SK-N-SH (cell line): ENCODE results near the gene PLA2G6. TPM values are rescaled to one million over a fixed set of nuclear protein-coding genes. Genes with fewer than 3 reads are reported as not detected.

Source experiments
- CTCF ChIA-PET: fragments of 300-600, 350-600 bp; formaldehyde crosslinking; extraction: SDS; loops from one replicate; lab custom pipeline; 2021; lab: Yijun Ruan, JAX
- POLR2A ChIA-PET: fragments of 350-600 bp; sonication (Branson Sonifier 250); formaldehyde crosslinking; extraction: SDS; loops from one replicate; lab custom pipeline; 2020; ENCODE audit warnings: antibody characterized with exemption, inconsistent platforms; lab: Yijun Ruan, JAX
- DNase-seq: peaks from one replicate; pipeline ENCODE4 v3.0.0; 2012
- H2AFZ ChIP-seq: fragments of 200-600 bp; sonication (generic); 2 replicates; pipeline ENCODE4 v1.8.1; 2016; ENCODE audit warnings: antibody characterized with exemption, mild to moderate bottlenecking, low read depth
- H3F3A ChIP-seq: fragments of 200-600 bp; sonication (generic); replicated peaks from 2 replicates; pipeline ENCODE3; 2016; ENCODE audit warnings: antibody characterized with exemption, mild to moderate bottlenecking; ENCODE audit not compliant: insufficient read depth
- H3K27ac ChIP-seq, 2 experiments: fragments of 200-500 bp in 1 of 2; fragments of 200-600 bp in 1 of 2; sonication (Bioruptor generic) in 1 of 2; sonication (generic), shearing (Covaris generic) in 1 of 2; 2 replicates each; pipeline versions ENCODE4 v1.5.1 to v1.6.1; 2014 to 2016; ENCODE audit warnings: low read depth in 2 of 2, inconsistent platforms in 1 of 2, low read length in 1 of 2, mild to moderate bottlenecking in 1 of 2, mixed read lengths in 1 of 2
- H3K27me3 ChIP-seq: fragments of 200-600 bp; sonication (generic), shearing (Covaris generic); 2 replicates; pipeline ENCODE4 v1.6.1; 2016; ENCODE audit warnings: mixed run types; ENCODE audit not compliant: insufficient read depth
- H3K36me3 ChIP-seq, 2 experiments: fragments of 200-500 bp in 1 of 2; fragments of 200-600 bp in 1 of 2; sonication (Bioruptor generic) in 1 of 2; sonication (generic) in 1 of 2; replicated peaks in 1 of 2; 2 replicates each; pipeline versions ENCODE3 to v1.5.1; 2014 to 2016; ENCODE audit warnings: low read length in 1 of 2, mild to moderate bottlenecking in 1 of 2; ENCODE audit not compliant: insufficient read depth in 2 of 2, control insufficient read depth in 1 of 2
- H3K4me1 ChIP-seq, 2 experiments: fragments of 200-500 bp in 1 of 2; fragments of 200-600 bp in 1 of 2; sonication (Bioruptor generic) in 1 of 2; sonication (generic), shearing (Covaris generic) in 1 of 2; 2 replicates each; pipeline versions ENCODE4 v1.5.1 to v1.6.1; 2014 to 2016; ENCODE audit warnings: low read depth in 1 of 2, low read length in 1 of 2, mixed run types in 1 of 2; ENCODE audit not compliant: insufficient read depth in 2 of 2, control insufficient read depth in 1 of 2
- H3K4me2 ChIP-seq: fragments of 200-600 bp; sonication (generic), shearing (Covaris generic); 2 replicates; pipeline ENCODE4 v1.6.1; 2017; ENCODE audit warnings: mixed run types
- H3K4me3 ChIP-seq, 2 experiments: fragments of 200-500 bp in 1 of 2; fragments of 200-600 bp in 1 of 2; sonication (Bioruptor generic) in 1 of 2; sonication (generic), shearing (Covaris generic) in 1 of 2; 2 replicates each; pipeline versions ENCODE4 v1.5.1 to v1.8.1; 2014 to 2016; ENCODE audit warnings: low read depth in 2 of 2, inconsistent platforms in 1 of 2, low read length in 1 of 2, mild to moderate bottlenecking in 1 of 2, mixed read lengths in 1 of 2, moderate library complexity in 1 of 2
- H3K79me2 ChIP-seq: fragments of 200-600 bp; sonication (generic); 2 replicates; pipeline ENCODE4 v1.8.1; 2017; ENCODE audit warnings: mild to moderate bottlenecking; ENCODE audit not compliant: insufficient read depth
- H3K9ac ChIP-seq: fragments of 200-600 bp; sonication (generic); 2 replicates; pipeline ENCODE4 v1.6.1; 2017; ENCODE audit warnings: mixed run types
- H3K9me2 ChIP-seq: fragments of 200-600 bp; sonication (generic); 2 replicates; pipeline ENCODE4 v1.6.1; 2017; ENCODE audit warnings: mixed run types
- H3K9me3 ChIP-seq: fragments of 200-600 bp; sonication (generic); 2 replicates; pipeline ENCODE4 v1.6.1; 2017; ENCODE audit warnings: mixed run types, mild to moderate bottlenecking, moderate library complexity
- H4K20me1 ChIP-seq: fragments of 200-600 bp; sonication (generic); 2 replicates; pipeline ENCODE4 v1.6.1; 2017; ENCODE audit warnings: mild to moderate bottlenecking, mixed run types; ENCODE audit not compliant: insufficient read depth
- EP300 ChIP-seq, 2 experiments: IDR thresholded peaks; 2 replicates each; pipeline versions ENCODE4 v1.4.0 to v1.6.1; 2012; ENCODE audit warnings: borderline replicate concordance in 1 of 2, low read depth in 1 of 2, low read length in 1 of 2
- FOXJ3 ChIP-seq: sonication (generic); formaldehyde crosslinking; IDR thresholded peaks from 2 replicates; pipeline ENCODE4 v1.5.1; 2020; ENCODE audit warnings: mild to moderate bottlenecking, missing genetic modification reagents
- GABPA ChIP-seq: IDR thresholded peaks from 2 replicates; pipeline ENCODE4 v1.4.0; 2012; ENCODE audit warnings: low read depth, mild to moderate bottlenecking
- JUND ChIP-seq: IDR thresholded peaks from 2 replicates; pipeline ENCODE4 v1.4.0; 2012
- MXI1 ChIP-seq: IDR thresholded peaks from 2 replicates; pipeline ENCODE4 v1.6.1; 2012; ENCODE audit warnings: mild to moderate bottlenecking, low read depth, low read length, improper control_type of control experiment
- NFIC ChIP-seq: IDR thresholded peaks from 2 replicates; pipeline ENCODE4 v1.4.0; 2012; ENCODE audit warnings: borderline replicate concordance
- POLR2AphosphoS5 ChIP-seq: IDR thresholded peaks from 2 replicates; pipeline ENCODE4 v1.6.1; 2012; ENCODE audit warnings: low read depth, low read length
- RCOR1 ChIP-seq: fragments of 150-350 bp; IDR thresholded peaks from 2 replicates; pipeline ENCODE4 v1.6.1; 2017; ENCODE audit warnings: antibody characterized with exemption, low read length
- RFX5 ChIP-seq: IDR thresholded peaks from 2 replicates; pipeline ENCODE4 v1.6.1; 2012; ENCODE audit warnings: mild to moderate bottlenecking, improper control_type of control experiment, low read length
- RXRA ChIP-seq: IDR thresholded peaks from 2 replicates; pipeline ENCODE4 v1.4.0; 2012; ENCODE audit warnings: low read depth, mild to moderate bottlenecking, borderline replicate concordance
- SMC3 ChIP-seq: IDR thresholded peaks from 2 replicates; pipeline ENCODE4 v1.6.1; 2012; ENCODE audit warnings: low read depth, low read length, improper control_type of control experiment
- TCF12 ChIP-seq: IDR thresholded peaks from 2 replicates; pipeline ENCODE4 v1.4.0; 2012
- TEAD4 ChIP-seq: IDR thresholded peaks from 2 replicates; pipeline ENCODE4 v1.4.0; 2012; ENCODE audit warnings: mild to moderate bottlenecking, borderline replicate concordance; ENCODE audit not compliant: insufficient read depth
- WGBS: methylation state at CpG from one replicate; pipeline ENCODE4 v1.1.6; 2017; ENCODE audit warnings: low lambda C conversion rate; 5-methylcytosine and 5-hydroxymethylcytosine counted together
- polyA plus RNA-seq, 3 experiments: library from polyadenylated mRNA; depleted of rRNA; stranded (reverse); fragments of >200 nt; gene quantifications; 2 replicates each; pipeline ENCODE4 v1.2.3, GENCODE V29; 2012
- TF ChIP-seq, protein P1 (sequence below): fragments of 150-350 bp; IDR thresholded peaks from 2 replicates; pipeline ENCODE4 v1.6.1; 2017; ENCODE audit warnings: antibody characterized with exemption, low read length, low read depth, borderline replicate concordance
- TF ChIP-seq, protein P2 (sequence below): fragments of 200-600 bp; sonication (generic); IDR thresholded peaks from 2 replicates; pipeline ENCODE4 v1.6.1; 2017; ENCODE audit warnings: antibody characterized with exemption, mild to moderate bottlenecking, moderate library complexity
- TF ChIP-seq, protein P3 (sequence below): IDR thresholded peaks from 2 replicates; pipeline ENCODE4 v1.6.1; 2012; ENCODE audit warnings: mild to moderate bottlenecking, low read depth, low read length, moderate library complexity
- TF ChIP-seq, protein P4 (sequence below): IDR thresholded peaks from 2 replicates; pipeline ENCODE4 v1.4.0; 2012; ENCODE audit warnings: low read depth, borderline replicate concordance
- TF ChIP-seq, protein P5 (sequence below): IDR thresholded peaks from 2 replicates; pipeline ENCODE4 v1.4.0; 2012; ENCODE audit warnings: low read depth, borderline replicate concordance
- TF ChIP-seq, protein P6 (sequence below): fragments of 150-350 bp; IDR thresholded peaks from 2 replicates; pipeline ENCODE4 v1.6.1; 2016; ENCODE audit warnings: mild to moderate bottlenecking, low read depth, low read length

The PLA2G6 gene
- polyA plus RNA-seq, 1 of the 3 experiments (the other 2 are of a cell fraction), result 10.5 TPM

DNA sequence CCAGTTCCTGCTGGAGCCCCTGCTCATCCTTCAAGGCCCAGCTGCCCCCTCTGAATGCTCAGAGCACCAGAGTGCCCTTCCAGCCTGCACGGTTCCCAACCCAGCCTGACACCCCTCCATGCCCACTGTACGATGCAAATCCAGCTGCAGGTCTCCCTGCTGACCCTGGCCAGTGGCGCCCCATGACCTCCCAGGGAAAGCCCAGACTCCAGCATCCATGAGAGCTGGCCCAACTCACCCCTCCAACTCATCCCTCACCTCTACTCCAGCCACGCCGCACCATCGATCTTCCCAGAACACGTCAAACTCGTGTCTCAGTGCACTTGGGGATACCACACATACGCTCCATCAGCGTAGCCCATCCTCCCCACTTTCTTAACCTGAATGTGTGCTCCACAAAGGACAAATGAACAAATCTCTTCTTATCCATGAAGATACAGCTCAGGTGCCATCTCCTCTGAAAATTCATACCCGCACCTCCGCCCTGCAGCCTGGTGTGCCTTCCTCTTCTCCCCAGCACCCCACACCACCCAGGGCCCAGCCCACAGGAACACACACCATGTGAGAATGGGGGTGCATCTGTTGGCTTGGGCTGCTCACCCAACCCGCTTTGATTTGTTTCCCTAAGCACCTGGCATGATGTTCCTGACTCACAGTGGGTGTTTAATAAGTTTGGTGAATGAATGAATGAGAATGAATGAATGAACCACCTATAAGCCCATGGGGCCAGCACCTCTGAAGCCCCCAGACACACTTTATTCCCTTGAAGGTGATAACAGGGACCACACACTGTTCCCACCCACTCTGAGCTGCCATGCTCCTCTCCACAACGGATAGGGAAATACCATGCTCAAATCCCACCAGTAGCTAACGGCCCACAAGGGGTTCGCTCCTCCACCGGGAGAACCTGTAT lies 6.2 kb downstream of the PLA2G6 start:
- H3K79me2 ChIP-seq, result no peaks in the 10 kb centered on the region
- ChIA-PET POLR2A (no interaction called here), CTCF (no interaction called here)
- H3K9me3 ChIP-seq, result no peaks in the 10 kb centered on the region
- H3K27ac ChIP-seq, result no peak overlapping the region
- TF ChIP-seq RFX5, result no peak
- TF ChIP-seq GABPA, result no peak
- no peak for TF ChIP-seq SMC3
- TF ChIP-seq, protein P1, sequence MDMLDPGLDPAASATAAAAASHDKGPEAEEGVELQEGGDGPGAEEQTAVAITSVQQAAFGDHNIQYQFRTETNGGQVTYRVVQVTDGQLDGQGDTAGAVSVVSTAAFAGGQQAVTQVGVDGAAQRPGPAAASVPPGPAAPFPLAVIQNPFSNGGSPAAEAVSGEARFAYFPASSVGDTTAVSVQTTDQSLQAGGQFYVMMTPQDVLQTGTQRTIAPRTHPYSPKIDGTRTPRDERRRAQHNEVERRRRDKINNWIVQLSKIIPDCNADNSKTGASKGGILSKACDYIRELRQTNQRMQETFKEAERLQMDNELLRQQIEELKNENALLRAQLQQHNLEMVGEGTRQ, result no peak
- TF ChIP-seq, protein P2, sequence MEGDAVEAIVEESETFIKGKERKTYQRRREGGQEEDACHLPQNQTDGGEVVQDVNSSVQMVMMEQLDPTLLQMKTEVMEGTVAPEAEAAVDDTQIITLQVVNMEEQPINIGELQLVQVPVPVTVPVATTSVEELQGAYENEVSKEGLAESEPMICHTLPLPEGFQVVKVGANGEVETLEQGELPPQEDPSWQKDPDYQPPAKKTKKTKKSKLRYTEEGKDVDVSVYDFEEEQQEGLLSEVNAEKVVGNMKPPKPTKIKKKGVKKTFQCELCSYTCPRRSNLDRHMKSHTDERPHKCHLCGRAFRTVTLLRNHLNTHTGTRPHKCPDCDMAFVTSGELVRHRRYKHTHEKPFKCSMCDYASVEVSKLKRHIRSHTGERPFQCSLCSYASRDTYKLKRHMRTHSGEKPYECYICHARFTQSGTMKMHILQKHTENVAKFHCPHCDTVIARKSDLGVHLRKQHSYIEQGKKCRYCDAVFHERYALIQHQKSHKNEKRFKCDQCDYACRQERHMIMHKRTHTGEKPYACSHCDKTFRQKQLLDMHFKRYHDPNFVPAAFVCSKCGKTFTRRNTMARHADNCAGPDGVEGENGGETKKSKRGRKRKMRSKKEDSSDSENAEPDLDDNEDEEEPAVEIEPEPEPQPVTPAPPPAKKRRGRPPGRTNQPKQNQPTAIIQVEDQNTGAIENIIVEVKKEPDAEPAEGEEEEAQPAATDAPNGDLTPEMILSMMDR, result no peak
- TF ChIP-seq, protein P3, sequence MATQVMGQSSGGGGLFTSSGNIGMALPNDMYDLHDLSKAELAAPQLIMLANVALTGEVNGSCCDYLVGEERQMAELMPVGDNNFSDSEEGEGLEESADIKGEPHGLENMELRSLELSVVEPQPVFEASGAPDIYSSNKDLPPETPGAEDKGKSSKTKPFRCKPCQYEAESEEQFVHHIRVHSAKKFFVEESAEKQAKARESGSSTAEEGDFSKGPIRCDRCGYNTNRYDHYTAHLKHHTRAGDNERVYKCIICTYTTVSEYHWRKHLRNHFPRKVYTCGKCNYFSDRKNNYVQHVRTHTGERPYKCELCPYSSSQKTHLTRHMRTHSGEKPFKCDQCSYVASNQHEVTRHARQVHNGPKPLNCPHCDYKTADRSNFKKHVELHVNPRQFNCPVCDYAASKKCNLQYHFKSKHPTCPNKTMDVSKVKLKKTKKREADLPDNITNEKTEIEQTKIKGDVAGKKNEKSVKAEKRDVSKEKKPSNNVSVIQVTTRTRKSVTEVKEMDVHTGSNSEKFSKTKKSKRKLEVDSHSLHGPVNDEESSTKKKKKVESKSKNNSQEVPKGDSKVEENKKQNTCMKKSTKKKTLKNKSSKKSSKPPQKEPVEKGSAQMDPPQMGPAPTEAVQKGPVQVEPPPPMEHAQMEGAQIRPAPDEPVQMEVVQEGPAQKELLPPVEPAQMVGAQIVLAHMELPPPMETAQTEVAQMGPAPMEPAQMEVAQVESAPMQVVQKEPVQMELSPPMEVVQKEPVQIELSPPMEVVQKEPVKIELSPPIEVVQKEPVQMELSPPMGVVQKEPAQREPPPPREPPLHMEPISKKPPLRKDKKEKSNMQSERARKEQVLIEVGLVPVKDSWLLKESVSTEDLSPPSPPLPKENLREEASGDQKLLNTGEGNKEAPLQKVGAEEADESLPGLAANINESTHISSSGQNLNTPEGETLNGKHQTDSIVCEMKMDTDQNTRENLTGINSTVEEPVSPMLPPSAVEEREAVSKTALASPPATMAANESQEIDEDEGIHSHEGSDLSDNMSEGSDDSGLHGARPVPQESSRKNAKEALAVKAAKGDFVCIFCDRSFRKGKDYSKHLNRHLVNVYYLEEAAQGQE, result no peak
- no peak for TF ChIP-seq FOXJ3 (CRISPR knock-in tag)
- TF ChIP-seq NFIC, result no peak
- TF ChIP-seq RCOR1, result no peak
- TF ChIP-seq, protein P4, sequence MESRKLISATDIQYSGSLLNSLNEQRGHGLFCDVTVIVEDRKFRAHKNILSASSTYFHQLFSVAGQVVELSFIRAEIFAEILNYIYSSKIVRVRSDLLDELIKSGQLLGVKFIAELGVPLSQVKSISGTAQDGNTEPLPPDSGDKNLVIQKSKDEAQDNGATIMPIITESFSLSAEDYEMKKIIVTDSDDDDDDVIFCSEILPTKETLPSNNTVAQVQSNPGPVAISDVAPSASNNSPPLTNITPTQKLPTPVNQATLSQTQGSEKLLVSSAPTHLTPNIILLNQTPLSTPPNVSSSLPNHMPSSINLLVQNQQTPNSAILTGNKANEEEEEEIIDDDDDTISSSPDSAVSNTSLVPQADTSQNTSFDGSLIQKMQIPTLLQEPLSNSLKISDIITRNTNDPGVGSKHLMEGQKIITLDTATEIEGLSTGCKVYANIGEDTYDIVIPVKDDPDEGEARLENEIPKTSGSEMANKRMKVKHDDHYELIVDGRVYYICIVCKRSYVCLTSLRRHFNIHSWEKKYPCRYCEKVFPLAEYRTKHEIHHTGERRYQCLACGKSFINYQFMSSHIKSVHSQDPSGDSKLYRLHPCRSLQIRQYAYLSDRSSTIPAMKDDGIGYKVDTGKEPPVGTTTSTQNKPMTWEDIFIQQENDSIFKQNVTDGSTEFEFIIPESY, result no peak
- TF ChIP-seq, protein P5, sequence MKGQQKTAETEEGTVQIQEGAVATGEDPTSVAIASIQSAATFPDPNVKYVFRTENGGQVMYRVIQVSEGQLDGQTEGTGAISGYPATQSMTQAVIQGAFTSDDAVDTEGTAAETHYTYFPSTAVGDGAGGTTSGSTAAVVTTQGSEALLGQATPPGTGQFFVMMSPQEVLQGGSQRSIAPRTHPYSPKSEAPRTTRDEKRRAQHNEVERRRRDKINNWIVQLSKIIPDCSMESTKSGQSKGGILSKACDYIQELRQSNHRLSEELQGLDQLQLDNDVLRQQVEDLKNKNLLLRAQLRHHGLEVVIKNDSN, result no peak
- no peak for TF ChIP-seq MXI1
- TF ChIP-seq EP300 (IDR thresholded peaks at IDR 0.05; ENCODE audit: borderline replicate concordance in 1 of 2, low read depth in 1 of 2, low read length in 1 of 2), result no peak
- TF ChIP-seq, protein P6, sequence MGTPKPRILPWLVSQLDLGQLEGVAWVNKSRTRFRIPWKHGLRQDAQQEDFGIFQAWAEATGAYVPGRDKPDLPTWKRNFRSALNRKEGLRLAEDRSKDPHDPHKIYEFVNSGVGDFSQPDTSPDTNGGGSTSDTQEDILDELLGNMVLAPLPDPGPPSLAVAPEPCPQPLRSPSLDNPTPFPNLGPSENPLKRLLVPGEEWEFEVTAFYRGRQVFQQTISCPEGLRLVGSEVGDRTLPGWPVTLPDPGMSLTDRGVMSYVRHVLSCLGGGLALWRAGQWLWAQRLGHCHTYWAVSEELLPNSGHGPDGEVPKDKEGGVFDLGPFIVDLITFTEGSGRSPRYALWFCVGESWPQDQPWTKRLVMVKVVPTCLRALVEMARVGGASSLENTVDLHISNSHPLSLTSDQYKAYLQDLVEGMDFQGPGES, result no peak
- no peak for TF ChIP-seq JUND
- TF ChIP-seq TEAD4, result no peak
- TF ChIP-seq POLR2AphosphoS5, result no peak
- TF ChIP-seq TCF12, result no peak
- no peak for TF ChIP-seq RXRA
- H2AFZ ChIP-seq, result no peak overlapping the region
- H3K4me2 ChIP-seq, result no peak overlapping the region
- WGBS, result 84% methylated on average over 3 of the region's 17 CpGs
- DNase-seq, result no peak
- no peak overlapping the region for H3K9ac ChIP-seq
- peaks cover 0 to 12% of the 10 kb centered on the region in 2 experiments; a peak in 2 of 4 replicates for H3K4me1 ChIP-seq
- no peaks in the 10 kb centered on the region for H3K27me3 ChIP-seq
- no peaks in the 10 kb centered on the region for H3K36me3 ChIP-seq
- no peaks in the 10 kb centered on the region for H4K20me1 ChIP-seq
- no peak overlapping the region for H3K4me3 ChIP-seq
- no peaks in the 10 kb centered on the region for H3K9me2 ChIP-seq
- H3F3A ChIP-seq, result no peaks in the 10 kb centered on the region
